ENCODE results near the gene EIF5A. TPM values are rescaled to one million over a fixed set of nuclear protein-coding genes. Genes with fewer than 3 reads are reported as not detected.
A peak's percentile ranks its signal among the peaks of the same experiment; 100 is the strongest.

EIF5A gene
- total RNA-seq: 100 to 1,000 TPM; 575 to 853 TPM

GRCh38 chr17:7306911-7307685 lies at the start of gene EIF5A:
EIF5A (plus strand) TSS chr17:7307628; CDS start chr17:7309636, 2,008 bp downstream.
- peak within 1 kb of the TSS; percentile 91 for H3K4me3 Mint-ChIP-seq
- H3K9me3 Mint-ChIP-seq (ENCODE audit: low read depth): no peaks in the 10 kb centered on the region
- ATAC-seq (peak; percentile 85), DNase-seq (peak; percentile 100)
- no peaks in the 10 kb centered on the region for H3K27me3 Mint-ChIP-seq
- peaks cover 34% of the 10 kb centered on the region for H3K36me3 Mint-ChIP-seq
- peak within 1 kb of the TSS; percentile 96 for H3K27ac Mint-ChIP-seq
- CTCF ChIA-PET: no interaction called here
- H3K4me1 Mint-ChIP-seq: peaks cover 39% of the 10 kb centered on the region

GRCh38 chr17:7258731-7259554 lies 48.5 kb upstream of the EIF5A start:
- peaks cover 27% of the 10 kb centered on the region for H3K4me1 Mint-ChIP-seq
- CTCF ChIA-PET: interaction anchor here (1.7 kb wide), 1 partner anchor 22 kb away, joined by 6 read pairs; the partner anchor contains the start of gene SLC2A4
- no peaks in the 10 kb centered on the region for H3K9me3 Mint-ChIP-seq (ENCODE audit: low read depth)
- no peak overlapping the region for H3K27ac Mint-ChIP-seq
- DNase-seq (no peak), ATAC-seq (no peak)
- H3K4me3 Mint-ChIP-seq: no peak overlapping the region
- H3K36me3 Mint-ChIP-seq: peaks cover 16% of the 10 kb centered on the region
- H3K27me3 Mint-ChIP-seq: peaks cover 20% of the 10 kb centered on the region

- Mint-ChIP-seq H3K27me3 (peaks cover 26% of the 10 kb centered on the region), H3K36me3 (peaks cover 14% of the 10 kb centered on the region), H3K27ac (no peak overlapping the region), H3K9me3 (ENCODE audit: low read depth) (no peaks in the 10 kb centered on the region), H3K4me1 (peaks cover 26% of the 10 kb centered on the region), H3K4me3 (no peak overlapping the region)
- no peak for ATAC-seq
- DNase-seq: no peak
- CTCF ChIA-PET: interaction anchor here (1.7 kb wide), 1 partner anchor 22 kb away, joined by 6 read pairs; the partner anchor contains the start of gene SLC2A4
Measured at GRCh38 chr17:7259555-7259889, 47.9 kb upstream of the EIF5A start.

DNA sequence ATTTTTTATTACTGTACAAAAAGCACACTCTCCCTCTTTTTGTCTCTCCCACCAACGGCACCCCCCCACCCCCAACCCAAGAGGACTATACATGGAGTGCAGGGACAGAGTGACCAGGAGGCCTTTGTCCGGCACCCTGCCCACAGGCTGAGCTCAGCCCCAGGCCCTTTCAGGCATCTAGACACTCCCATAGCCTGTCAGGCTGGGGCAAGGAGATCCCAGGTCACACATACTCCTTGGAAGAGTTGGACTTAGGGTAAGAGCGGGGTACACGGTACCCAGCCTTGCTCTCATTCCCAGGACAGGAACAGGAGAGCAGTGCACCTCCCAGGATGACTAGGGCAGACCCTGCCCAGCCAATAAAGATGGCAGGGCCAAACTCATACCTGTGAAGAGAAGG lies 47.3 kb upstream of the EIF5A start:
- H3K9me3 Mint-ChIP-seq (ENCODE audit: low read depth): no peaks in the 10 kb centered on the region
- H3K27me3 Mint-ChIP-seq: peaks cover 28% of the 10 kb centered on the region
- H3K4me3 Mint-ChIP-seq: peak overlapping the region; percentile 24
- DNase-seq (no peak), ATAC-seq (no peak)
- peaks cover 8% of the 10 kb centered on the region for H3K36me3 Mint-ChIP-seq
- H3K4me1 Mint-ChIP-seq: peaks cover 26% of the 10 kb centered on the region
- no peak overlapping the region for H3K27ac Mint-ChIP-seq
- CTCF ChIA-PET: interaction anchor here (1.7 kb wide), 1 partner anchor 21 kb away, joined by 6 read pairs; the partner anchor contains the start of gene SLC2A4

DNA sequence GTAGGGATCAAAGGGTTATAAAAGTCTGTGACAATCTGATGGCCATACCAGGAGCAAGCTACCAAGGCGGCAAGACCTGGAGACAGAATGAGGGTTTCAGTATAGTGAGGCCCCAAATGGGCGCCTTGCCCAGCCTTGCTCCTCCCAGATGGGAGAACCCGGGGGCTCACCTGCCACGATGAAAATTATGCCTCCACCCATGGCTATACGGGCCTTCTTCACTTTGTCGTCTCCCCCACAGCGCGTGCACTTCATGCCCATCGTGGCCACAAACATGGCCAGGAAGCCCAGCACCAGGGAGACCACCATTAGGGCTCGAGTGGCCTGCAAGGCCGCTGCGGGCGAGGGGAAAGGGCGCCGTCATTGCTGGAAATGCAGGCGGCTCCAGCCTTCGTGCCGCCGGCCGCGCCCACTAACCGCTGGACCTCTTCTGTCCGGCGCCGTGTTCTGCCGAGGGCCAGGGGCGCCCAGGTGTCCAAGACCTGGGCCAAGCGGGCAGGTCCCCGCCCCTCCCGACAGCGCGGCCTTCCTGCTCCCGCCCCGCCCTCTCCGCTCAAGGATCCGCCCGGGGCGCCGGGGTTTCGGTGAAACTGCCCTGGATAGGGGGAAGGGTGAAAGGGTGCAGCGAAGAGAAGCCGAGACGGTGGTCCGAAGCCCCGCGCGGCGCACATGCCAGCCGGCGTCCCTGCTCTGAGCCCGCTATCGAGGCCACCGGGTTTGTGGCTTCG lies 46.6 kb upstream of the EIF5A start:
- no peak for DNase-seq
- H3K36me3 Mint-ChIP-seq: peaks cover 8% of the 10 kb centered on the region

DNA sequence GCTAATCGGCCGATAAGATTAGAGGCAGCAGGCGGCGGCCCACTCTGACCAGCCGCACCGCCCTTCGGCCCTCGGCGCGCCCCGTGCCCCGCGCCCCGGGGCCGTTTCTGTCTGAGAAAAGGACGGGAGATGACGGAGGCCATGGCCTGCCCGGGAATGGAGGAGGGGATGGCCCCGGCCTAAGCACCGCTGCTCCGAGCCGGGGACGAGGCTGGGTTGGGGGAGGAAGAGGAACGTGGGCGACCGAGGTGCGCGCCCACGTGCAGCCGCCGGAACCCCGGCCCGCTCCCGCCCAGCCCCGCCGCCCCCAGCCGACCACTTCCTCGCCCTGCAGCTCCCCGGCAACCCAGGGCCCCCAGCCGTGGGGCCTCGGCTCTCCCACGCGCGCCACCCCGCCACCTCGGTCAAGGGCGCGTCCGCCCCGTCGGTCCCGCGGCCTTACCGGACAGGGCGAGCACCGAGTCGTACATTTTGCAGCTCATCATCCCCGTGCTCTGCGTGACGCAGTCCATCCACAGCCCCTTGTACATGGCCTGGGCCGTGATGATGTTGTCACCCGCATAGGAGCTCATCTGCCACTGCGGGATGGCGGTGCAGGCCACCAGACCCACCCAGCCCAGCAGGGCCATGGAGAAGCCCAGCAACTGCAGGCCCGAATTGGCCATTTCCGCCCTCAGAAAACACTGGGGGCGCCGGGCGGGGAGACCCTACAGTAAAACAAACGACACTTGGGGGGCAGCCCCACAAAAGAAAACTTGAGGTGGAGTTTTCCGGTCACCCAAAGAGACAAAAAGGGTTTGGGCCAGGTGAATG lies 45.8 kb upstream of the EIF5A start:
- H3K4me1 Mint-ChIP-seq: peaks cover 27% of the 10 kb centered on the region
- H3K9me3 Mint-ChIP-seq (ENCODE audit: low read depth): no peaks in the 10 kb centered on the region
- H3K27ac Mint-ChIP-seq: no peak overlapping the region
- H3K27me3 Mint-ChIP-seq: peaks cover 32% of the 10 kb centered on the region
- peaks cover 4% of the 10 kb centered on the region for H3K36me3 Mint-ChIP-seq
- H3K4me3 Mint-ChIP-seq: peak overlapping the region; percentile 55
- ATAC-seq: peak; percentile 52
- CTCF ChIA-PET: interaction anchor here (1.1 to 1.6 kb wide), 3 partner anchors 19 to 41 kb away, joined by 3 to 5 read pairs (median 3); no protein-coding TSS in a partner anchor
- no peak for DNase-seq

More for the DNA sequence above, 46.6 kb upstream of the EIF5A start:
- CTCF ChIA-PET: interaction anchor here (1.1 to 1.7 kb wide), 4 partner anchors 20 to 40 kb away, joined by 3 to 6 read pairs (median 4); partner anchors contain the start of gene SLC2A4
- Mint-ChIP-seq H3K27ac (no peak overlapping the region), H3K9me3 (ENCODE audit: low read depth) (no peaks in the 10 kb centered on the region), H3K4me1 (peaks cover 26% of the 10 kb centered on the region), H3K4me3 (peak overlapping the region; percentile 49), H3K27me3 (peaks cover 28% of the 10 kb centered on the region)
- peak; percentile 62 for ATAC-seq

DNA sequence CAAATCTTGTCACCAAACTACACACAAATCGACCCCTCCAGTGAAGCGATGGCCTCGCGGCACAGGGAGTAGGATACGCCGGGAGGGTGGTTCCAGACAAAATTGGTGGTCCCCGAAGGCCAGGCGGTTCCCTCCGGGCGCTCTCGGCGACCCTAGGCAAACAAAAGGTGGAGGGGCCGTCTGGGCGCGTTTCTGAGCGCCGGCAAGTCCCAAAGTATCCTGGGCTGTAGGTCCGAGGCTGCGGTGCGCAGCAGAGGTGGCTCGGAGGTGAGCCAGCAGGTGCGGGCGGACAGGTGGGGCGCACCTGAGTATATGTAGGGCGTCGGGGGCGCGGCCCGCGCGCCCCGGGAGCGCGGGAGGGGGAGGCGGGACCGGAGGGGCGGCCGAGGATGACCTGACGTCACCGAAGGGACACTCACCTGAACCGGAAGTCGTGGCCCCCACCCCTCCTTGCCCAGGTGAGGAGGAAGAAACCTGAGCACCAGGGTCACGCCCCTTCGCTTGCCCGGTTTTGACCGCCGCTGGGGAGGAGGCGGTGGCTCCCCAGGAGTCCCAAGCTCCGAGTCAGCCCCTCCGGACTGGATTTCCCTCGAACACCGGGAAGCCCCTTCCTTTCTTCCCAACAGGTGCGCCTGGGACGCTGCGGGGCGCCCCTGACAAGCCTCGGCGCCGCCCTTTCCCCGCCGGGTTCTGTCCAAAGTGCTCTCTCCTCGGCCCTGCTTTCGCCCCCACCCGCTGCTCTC lies 45.1 kb upstream of the EIF5A start, which contains the start of gene CLDN7:
TSS of gene CLDN7 (minus strand) at position 287 of the 743 bp plus-strand sequence. CDS start 435 bp downstream, outside the sequence.
- CTCF ChIA-PET: interaction anchor here (1.1 to 1.6 kb wide), 3 partner anchors 18 to 41 kb away, joined by 3 to 5 read pairs (median 3); no protein-coding TSS in a partner anchor
- peak within 1 kb of the TSS; percentile 63 for H3K4me3 Mint-ChIP-seq
- H3K27ac Mint-ChIP-seq: no peak within 1 kb of the TSS
- H3K27me3 Mint-ChIP-seq: peaks cover 36% of the 10 kb centered on the region
- ATAC-seq (no peak), DNase-seq (no peak)
- no peaks in the 10 kb centered on the region for H3K9me3 Mint-ChIP-seq (ENCODE audit: low read depth)
- H3K36me3 Mint-ChIP-seq: no peaks in the 10 kb centered on the region
- peaks cover 24% of the 10 kb centered on the region for H3K4me1 Mint-ChIP-seq

DNA sequence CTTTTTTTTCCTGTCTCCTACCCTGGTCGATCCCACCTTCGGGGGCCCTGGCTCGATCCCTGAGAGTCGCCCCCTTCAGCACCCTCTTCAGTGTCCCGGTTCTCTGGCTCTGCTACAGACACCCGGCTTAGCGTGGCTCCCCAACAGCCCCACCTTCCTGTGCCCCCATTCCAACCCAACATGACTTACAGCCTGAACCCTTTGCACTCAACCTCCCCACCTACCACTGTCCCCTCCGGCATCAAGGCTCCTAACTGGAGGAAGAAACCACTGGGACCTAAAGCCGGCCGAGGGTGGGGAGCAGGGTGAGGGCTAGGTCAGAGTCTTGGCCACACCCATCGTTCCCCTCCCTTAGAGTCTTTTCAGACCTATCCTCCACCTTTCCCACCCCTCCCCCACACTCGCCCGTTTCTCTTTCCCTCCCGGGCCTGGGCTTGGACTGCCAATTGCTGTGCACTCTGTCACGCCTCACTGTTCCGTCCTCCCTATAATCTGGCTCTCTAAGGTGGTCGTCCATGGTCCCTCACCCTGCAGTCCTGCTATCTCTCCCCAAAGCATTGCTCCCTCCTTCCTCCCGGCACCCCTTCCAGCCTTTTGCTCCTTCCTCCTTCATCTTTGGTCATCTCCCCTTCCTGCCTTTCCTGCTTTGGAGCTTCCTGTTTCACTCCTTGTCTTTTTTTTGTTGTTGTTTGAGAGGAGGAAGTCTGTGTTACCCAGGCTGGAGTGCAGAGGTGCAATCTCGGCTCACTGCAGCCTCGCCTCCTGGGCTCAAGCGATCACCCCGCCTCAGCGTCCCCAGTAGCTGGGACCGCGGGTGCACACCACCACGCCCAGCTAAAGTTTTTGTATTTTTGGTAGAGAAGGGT lies 44.3 kb upstream of the EIF5A start:
- H3K27me3 Mint-ChIP-seq: peaks cover 36% of the 10 kb centered on the region
- CTCF ChIA-PET: interaction anchor here (1.0 to 2.0 kb wide), 3 partner anchors 33 to 174 kb away, joined by 3 to 7 read pairs (median 5); no protein-coding TSS in a partner anchor
- DNase-seq: no peak
- H3K4me1 Mint-ChIP-seq: peaks cover 24% of the 10 kb centered on the region
- H3K36me3 Mint-ChIP-seq: no peaks in the 10 kb centered on the region
- peak; percentile 8 for ATAC-seq
- peak overlapping the region; percentile 63 for H3K4me3 Mint-ChIP-seq
- H3K27ac Mint-ChIP-seq: no peak overlapping the region
- H3K9me3 Mint-ChIP-seq (ENCODE audit: low read depth): no peaks in the 10 kb centered on the region

DNA sequence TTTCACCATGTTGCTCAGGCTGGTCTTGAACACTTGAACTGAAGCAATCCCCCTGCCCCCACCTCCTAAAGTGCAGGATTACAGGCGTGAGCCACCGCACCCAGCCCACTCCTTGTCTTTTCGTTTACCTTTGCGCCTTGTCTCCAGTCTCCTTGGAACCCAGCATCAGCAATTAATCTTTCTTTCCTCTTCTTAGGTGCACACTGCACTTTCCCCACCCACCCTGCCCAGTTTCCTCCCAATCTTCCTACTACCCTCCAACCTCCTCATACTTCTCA lies 43.7 kb upstream of the EIF5A start:
- CTCF ChIA-PET: interaction anchor here (1.0 to 2.0 kb wide), 2 partner anchors 33 to 173 kb away, joined by 3 to 7 read pairs; no protein-coding TSS in a partner anchor
- DNase-seq (no peak), ATAC-seq (no peak)
- H3K9me3 Mint-ChIP-seq (ENCODE audit: low read depth): no peaks in the 10 kb centered on the region
- no peak overlapping the region for H3K27ac Mint-ChIP-seq
- peaks cover 24% of the 10 kb centered on the region for H3K4me1 Mint-ChIP-seq
- H3K36me3 Mint-ChIP-seq: no peaks in the 10 kb centered on the region
- peaks cover 38% of the 10 kb centered on the region for H3K27me3 Mint-ChIP-seq
- H3K4me3 Mint-ChIP-seq: peak overlapping the region; percentile 15

- DNase-seq (no peak), ATAC-seq (no peak)
- Mint-ChIP-seq H3K4me1 (peaks cover 20% of the 10 kb centered on the region), H3K36me3 (no peaks in the 10 kb centered on the region), H3K27ac (no peak overlapping the region), H3K4me3 (no peak overlapping the region), H3K9me3 (ENCODE audit: low read depth) (no peaks in the 10 kb centered on the region), H3K27me3 (peaks cover 42% of the 10 kb centered on the region)
- CTCF ChIA-PET: interaction anchor here (0.6 to 2.1 kb wide), 5 partner anchors 16 to 173 kb away, joined by 3 to 9 read pairs (median 4); no protein-coding TSS in a partner anchor
Measured at GRCh38 chr17:7266784-7267183, 40.6 kb upstream of the EIF5A start.

- H3K4me3 Mint-ChIP-seq: no peak overlapping the region
- no peaks in the 10 kb centered on the region for H3K9me3 Mint-ChIP-seq (ENCODE audit: low read depth)
- no peaks in the 10 kb centered on the region for H3K36me3 Mint-ChIP-seq
- ATAC-seq: no peak
- no peak for DNase-seq
- CTCF ChIA-PET: interaction anchor here (0.7 to 11.4 kb wide), 5 partner anchors 13 to 240 kb away, joined by 3 to 112 read pairs (median 4); no protein-coding TSS in a partner anchor
- peaks cover 22% of the 10 kb centered on the region for H3K27me3 Mint-ChIP-seq
- no peak overlapping the region for H3K27ac Mint-ChIP-seq
- peaks cover 17% of the 10 kb centered on the region for H3K4me1 Mint-ChIP-seq
Measured at GRCh38 chr17:7279448-7279847, 28.0 kb upstream of the EIF5A start.
